Measurements from ENCODE around the gene C1QTNF9. TPM values are rescaled to one million over a fixed set of nuclear protein-coding genes. Genes with fewer than 3 reads are reported as not detected.
"Not testable (repeated sequence)": the region's sequence is repeated elsewhere in the genome, so short reads cannot be mapped to it uniquely, and the experiment has no call there.

C1QTNF9 gene
- total and polyA plus RNA-seq, 7 experiments from 2014 or later: 0.19 TPM; not detected in 6

- H3K4me3 ChIP-seq (ENCODE audit: low read length); H3K36me3 Mint-ChIP-seq; H3K36me3 ChIP-seq (ENCODE audit: control insufficient read depth in 2 of 3, insufficient read depth in 3 of 3, low read length in 3 of 3); intact Hi-C loops (cut with micrococcal nuclease); H3K9me3 ChIP-seq (ENCODE audit: control insufficient read depth in 2 of 3, low read length in 3 of 3); H3K27me3 ChIP-seq (ENCODE audit: control insufficient read depth in 2 of 2, insufficient read depth in 2 of 2, low read length in 2 of 2); ATAC-seq; H3K4me3 Mint-ChIP-seq; H3K27ac ChIP-seq (ENCODE audit: low read depth, low read length); H3K9me3 Mint-ChIP-seq; H3K4me1 ChIP-seq (ENCODE audit: control insufficient read depth in 2 of 2, insufficient read depth in 2 of 2, low read length in 2 of 2); CTCF ChIA-PET; POLR2A ChIA-PET; H3K4me1 Mint-ChIP-seq; DNase-seq; H3K27ac Mint-ChIP-seq: not testable (repeated sequence)
- H3K27me3 Mint-ChIP-seq: peaks cover under 1 to 19% (median 9%) of the 10 kb centered on the region in 5 donors
Measured at GRCh38 chr13:24366315-24366714, 56.9 kb downstream of the C1QTNF9 start.

- H3K4me3 Mint-ChIP-seq; CTCF ChIA-PET; H3K9me3 ChIP-seq (ENCODE audit: control insufficient read depth in 2 of 3, low read length in 3 of 3); H3K27me3 ChIP-seq (ENCODE audit: control insufficient read depth in 2 of 2, insufficient read depth in 2 of 2, low read length in 2 of 2); H3K36me3 Mint-ChIP-seq; H3K4me3 ChIP-seq (ENCODE audit: low read length); H3K4me1 Mint-ChIP-seq; H3K4me1 ChIP-seq (ENCODE audit: control insufficient read depth in 2 of 2, insufficient read depth in 2 of 2, low read length in 2 of 2); H3K27ac ChIP-seq (ENCODE audit: low read depth, low read length); ATAC-seq; POLR2A ChIA-PET; H3K36me3 ChIP-seq (ENCODE audit: control insufficient read depth in 2 of 3, insufficient read depth in 3 of 3, low read length in 3 of 3); H3K27ac Mint-ChIP-seq; DNase-seq; H3K9me3 Mint-ChIP-seq: not testable (repeated sequence)
- intact Hi-C loops (cut with micrococcal nuclease): loop anchor here in 1 of 2 donors (10.0 kb wide), 1 partner anchor 1426 kb away; no protein-coding TSS in a partner anchor
- H3K27me3 Mint-ChIP-seq: peaks cover 3 to 23% (median 17%) of the 10 kb centered on the region in 5 donors
Measured at GRCh38 chr13:24371273-24371672, 61.9 kb downstream of the C1QTNF9 start.

Other genes with a start within 250 kb of the C1QTNF9 start
- 100 to 1,000 TPM in 3 of 5 experiments, 10 to 100 TPM in 2; 62.2 to 104 (median 101) TPM for gene SPATA13, start 148.9 kb upstream of the C1QTNF9 start, total RNA-seq
- 10 to 100 TPM; 91.4 to 96.1 TPM for gene SPATA13, start 148.9 kb upstream of the C1QTNF9 start, polyA plus RNA-seq
- 10 to 100 TPM; 33.4 to 71.1 (median 65.4) TPM for gene PARP4, start 203.2 kb downstream of the C1QTNF9 start, total RNA-seq
- gene PARP4, start 203.2 kb downstream of the C1QTNF9 start, polyA plus RNA-seq: 10 to 100 TPM; 31.3 to 48.6 TPM

Data from naive thymus-derived CD4-positive, alpha-beta T cell (primary cell).